ENCODE data around the gene LRBA.

Gene LRBA

DNA sequence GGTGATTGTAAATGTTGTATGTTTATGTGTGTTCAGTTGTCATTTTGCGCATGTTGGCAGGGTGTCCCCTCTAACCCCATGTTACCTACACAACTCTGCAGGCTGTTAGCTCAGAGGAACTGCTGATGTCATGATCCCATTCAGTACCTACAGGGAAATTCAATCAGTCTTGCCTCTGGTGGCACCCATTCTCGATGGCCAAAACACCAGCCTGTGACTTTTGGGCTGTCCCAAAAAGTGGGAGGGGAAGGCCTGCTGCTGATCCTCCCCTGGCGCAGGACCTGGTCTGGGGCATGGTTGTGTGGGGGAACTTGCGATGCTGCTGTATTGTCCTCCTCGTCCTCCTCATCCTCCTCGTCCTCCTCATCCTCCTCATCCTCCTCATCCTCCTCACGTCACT lies 762.3 kb downstream of the LRBA start:
- no peak for DNase-seq

- no peak for DNase-seq
These were observed 762.8 kb downstream of the LRBA start for GRCh38 chr4:150252306-150252705.

- no peak for DNase-seq
These were observed 763.3 kb downstream of the LRBA start for GRCh38 chr4:150251752-150252190.

DNA sequence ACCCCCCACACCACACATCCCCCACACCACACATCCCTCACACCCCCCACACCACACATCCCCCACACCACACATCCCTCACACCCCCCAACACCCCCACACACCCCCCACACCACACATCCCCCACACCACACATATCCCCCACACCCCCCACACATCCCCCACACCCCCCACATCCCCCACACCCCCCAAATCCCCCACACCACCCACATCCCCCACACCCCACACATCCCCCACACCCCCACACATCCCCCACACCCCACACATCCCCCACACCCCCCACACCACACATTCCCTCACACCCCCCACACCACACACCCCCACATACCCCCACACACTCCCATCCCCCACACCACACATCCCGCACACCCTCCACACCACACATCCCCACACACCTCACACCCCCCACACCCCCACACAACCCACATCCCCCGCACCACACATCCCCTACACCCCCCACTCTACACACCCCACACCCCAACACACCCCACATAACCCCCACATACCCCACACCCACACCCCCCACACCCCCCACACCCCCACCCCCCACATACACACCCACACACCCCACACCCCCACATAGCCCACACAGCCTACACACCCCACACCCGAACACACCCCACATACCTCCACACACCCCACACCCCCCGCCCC lies 764.0 kb downstream of the LRBA start:
- DNase-seq = no peak

DNA sequence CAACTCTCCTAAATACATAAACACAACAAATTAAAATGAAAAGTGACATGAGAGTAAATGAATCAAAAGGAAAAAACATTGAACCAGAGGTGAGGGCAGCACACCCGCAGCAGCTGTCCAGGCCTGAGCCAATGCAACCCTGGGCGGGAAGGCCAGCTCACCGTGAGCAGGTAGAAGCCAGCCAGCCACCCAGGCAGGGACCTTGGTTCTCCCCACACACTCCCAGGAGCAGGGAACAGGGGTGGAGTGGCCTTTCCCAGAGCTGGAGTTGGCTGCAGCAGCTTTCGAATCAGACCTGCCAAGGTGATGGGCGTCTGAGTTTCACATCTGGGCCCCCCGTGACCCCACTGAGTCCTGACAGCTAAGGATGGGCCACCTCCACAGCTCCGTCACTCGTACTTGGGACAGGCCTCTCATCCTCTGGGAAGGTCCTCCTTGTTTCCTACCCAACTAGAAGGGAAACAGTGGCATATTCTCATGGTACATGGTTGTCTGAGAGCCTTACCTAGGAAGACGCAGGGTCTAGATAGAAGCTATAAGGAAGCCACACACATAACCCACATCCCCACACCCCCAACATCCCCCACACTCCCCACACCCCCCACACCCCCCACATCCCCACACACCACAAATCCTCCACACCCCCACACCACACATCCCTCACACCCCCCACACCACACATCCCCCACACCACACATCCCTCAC lies 764.6 kb downstream of the LRBA start:
- no peak for DNase-seq

GRCh38 chr4:150248181-150248580 lies 766.9 kb downstream of the LRBA start:
- DNase-seq = no peak

DNA sequence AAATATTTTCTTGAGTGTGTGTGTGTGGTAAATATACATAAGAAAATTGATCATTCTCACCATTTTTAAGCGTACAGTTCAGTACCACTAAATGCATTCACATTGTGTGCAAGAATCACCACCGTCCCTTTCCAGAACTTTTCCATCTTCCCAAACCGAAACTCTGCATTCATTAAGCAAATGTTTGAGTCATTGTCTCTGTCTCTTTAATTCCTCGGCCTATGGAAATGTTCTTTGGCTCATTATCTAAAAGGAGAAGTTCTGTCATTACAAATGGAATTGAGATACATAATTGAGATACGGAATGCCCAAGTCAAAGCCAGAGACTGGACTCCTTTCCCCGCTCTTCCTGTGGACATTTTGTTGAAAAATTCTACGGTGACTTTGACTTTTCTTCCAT lies 767.9 kb downstream of the LRBA start:
- DNase-seq = no peak

DNA sequence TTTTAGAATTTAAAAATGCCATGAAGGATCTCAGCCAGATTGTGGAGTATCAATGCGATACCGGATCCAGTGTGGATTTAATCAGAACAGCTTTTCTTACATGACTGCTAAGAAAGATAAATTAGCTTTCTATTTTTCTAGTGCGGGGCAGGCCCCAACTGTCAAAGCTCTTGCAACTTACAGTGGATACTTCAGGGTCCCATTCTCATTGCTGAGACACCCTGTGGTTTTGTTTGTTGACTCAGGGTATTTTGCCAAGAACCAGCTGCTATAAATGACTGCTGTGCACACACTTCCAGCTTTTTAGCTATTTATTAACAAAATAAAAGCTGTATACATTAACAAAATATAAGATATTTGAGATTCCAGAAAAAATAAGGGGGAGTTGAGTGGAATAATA lies 770.5 kb downstream of the LRBA start:
- DNase-seq = no peak

DNA sequence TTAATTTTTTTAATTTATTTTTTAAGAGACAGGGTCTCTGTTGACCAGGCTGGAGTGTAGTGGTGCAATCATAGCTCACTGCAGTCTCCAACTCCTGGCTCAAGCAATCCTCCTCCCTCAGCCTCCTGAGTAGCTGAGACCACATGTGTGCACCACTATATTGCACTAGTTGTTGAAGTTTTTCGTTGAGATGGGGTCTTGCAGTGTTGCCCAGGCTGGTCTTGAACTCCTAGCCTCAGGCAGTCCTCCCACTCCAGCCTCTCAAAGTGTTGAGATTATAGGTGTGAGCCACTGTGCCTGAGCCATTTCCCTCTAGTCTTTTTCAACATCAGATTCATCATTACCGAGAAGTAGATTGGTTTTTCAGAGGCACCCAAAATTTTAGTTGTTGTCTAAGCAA lies 771.2 kb downstream of the LRBA start:
- DNase-seq = no peak

DNA sequence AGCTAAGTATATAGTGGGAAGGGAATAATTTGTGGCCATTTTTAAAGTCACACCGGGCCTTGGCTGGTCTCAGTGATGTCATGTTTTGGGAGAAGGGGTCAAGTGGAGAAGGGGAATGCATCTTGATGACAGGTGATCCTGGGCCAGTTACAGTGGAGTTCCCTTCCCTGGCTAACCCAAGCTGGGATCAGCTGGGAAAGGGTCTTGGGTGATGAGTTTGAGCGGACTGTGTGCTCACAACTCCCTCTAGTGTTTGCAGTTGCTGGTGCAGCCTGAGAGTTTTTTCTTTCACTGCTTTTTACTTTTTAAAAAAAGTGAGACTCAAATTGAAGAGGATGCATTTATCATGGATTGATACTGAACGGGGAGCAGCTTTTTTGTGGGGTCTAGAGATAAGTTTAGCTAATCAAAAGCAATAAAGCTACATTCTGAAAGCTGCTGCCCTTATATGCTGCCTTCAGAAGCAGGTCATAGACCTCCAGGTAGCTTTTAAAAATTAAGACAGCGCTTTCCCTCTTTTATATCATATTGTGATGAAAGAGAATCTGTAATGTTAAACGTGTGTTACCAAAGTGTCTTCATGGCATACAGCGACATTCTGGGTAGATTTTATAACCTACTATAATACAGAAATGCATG lies 772.1 kb downstream of the LRBA start:
- no peak for DNase-seq

DNA sequence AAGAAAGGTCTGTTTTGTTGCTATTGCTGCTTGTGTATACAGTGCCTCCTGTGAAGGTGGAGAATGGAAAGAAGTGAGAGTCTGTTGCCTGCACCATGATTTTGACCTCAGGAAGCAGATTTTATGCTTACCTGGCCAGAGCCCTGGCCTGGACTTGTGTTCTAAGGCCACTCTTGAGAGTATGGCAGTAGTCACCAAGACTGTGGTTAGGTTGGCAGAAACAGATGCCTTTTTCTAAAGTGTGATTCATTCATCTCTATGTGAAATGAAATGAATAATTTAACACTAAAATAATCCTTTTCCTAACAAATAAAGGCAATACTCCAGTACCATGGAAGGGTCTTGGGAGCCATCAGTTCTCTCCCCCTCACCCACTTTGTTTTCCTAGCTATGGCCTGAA lies 775.1 kb downstream of the LRBA start:
- no peak for DNase-seq

- DNase-seq = no peak
These were observed 776.5 kb downstream of the LRBA start for GRCh38 chr4:150238591-150238990.

GRCh38 chr4:150237110-150237872 lies 777.8 kb downstream of the LRBA start:
- no peak for DNase-seq

- no peak for DNase-seq
These were observed 778.5 kb downstream of the LRBA start for GRCh38 chr4:150236626-150237025.

DNA sequence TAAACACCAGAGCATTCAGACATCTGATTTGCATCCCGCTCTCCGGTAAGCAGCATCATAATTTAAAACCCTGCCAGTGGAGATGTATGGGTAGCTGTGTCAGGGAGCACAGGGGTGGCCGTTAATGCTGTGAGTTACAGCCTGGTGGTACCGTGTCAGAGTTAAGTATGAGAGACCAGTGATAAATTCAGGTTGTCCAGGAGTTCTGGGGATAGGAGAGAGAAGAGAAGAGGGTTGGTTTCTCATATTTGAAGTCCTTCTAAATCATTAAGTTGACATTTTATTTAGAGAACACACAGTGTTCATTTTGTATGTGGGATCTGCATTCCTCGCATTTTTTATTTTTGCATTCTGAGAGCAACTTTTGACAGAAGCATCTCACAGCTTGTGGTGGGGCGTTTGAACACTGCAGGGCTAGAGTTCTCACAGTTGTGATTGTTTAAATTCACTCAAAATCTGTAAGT lies 779.2 kb downstream of the LRBA start:
- no peak for DNase-seq

- no peak for DNase-seq
These were observed 779.8 kb downstream of the LRBA start for GRCh38 chr4:150235317-150235716.

GRCh38 chr4:150234246-150234645 lies 780.8 kb downstream of the LRBA start:
- no peak for DNase-seq

DNA sequence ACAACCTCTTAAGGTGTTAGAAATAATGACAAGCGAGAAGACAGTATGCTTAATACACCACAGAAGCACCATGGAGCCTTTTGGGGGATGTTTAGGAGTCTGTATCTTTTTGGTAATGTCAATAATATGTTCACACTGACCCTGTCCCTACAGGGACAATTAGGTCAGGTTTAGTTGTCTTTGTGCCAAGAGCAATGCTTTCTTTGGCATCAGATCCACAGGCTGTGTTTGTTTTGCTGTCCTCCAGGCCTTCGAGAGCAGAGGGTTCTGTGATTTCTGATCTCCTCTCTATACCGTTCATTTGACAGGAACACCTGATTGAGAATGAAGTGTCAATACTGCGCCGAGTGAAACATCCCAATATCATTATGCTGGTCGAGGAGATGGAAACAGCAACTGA lies 783.1 kb downstream of the LRBA start:
- DNase-seq = no peak

GRCh38 chr4:150231107-150231770 lies 783.8 kb downstream of the LRBA start:
- no peak for DNase-seq

DNA sequence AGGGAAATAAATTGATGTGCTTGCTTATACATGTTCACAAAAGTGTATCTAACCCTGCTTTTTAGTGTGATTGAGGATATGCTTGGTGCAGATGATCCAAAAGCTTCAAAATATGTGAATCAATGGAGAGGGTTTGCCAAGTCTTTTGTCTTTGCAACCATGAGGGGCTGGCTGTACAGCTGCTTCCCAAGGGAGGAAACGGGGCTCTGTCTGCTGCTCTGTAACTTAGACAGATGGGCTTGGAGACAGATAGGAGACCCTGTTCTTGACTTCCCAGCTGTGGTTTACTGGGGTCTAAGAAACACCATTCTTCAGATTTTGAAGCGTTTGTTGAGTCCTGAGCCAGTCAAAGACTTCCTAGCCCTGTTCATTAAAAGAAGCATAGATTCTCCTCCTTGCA lies 784.5 kb downstream of the LRBA start:
- no peak for DNase-seq

DNA sequence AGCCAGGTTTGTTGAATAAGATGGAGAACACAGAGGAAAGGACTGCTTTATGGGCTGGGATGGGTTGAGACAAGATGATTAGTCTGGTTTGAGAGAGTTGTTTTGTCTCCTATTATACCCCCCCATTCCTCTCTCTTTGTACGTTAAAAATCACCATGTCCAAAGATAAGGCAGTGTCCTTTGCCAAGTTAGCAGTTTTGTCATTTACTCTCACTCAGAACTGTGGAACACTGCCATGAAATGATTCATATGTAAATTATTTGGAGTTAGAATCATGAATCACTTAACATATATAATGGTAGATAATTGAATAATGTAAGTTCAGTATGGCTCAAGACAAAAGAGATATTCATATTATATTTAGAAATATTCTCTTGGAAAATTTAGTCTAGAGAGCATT lies 785.6 kb downstream of the LRBA start:
- DNase-seq = no peak

GRCh38 chr4:150224896-150225591 lies 790.0 kb downstream of the LRBA start:
- no peak for DNase-seq

All from activated naive CD4-positive, alpha-beta T cell (primary cell).